SK-N-SH treated with all-trans-retinoic acid at 6 μM for 48 hours (cell line): ENCODE data around the gene TMC3.

ENCODE experiments used
- ATAC-seq: fragments of 200-7000 bp; cut with Tn5 transposase; 3 replicates; pipeline ENCODE4 v1.9.1; 2020; ENCODE audit warnings: mild to moderate bottlenecking, moderate library complexity
- ARNTL ChIP-seq: fragments of 450-650 bp; formaldehyde crosslinking; IDR thresholded peaks from 2 replicates; pipeline ENCODE4 v1.5.0; 2020; ENCODE audit warnings: low read depth, mild to moderate bottlenecking, moderate library complexity, borderline replicate concordance
- BACH2 ChIP-seq: fragments of 250-450 bp; sonication (Bioruptor Pico); IDR thresholded peaks from 2 replicates; pipeline ENCODE4 v1.9.0; 2021; ENCODE audit warnings: mild to moderate bottlenecking, borderline replicate concordance
- CREB5 ChIP-seq: fragments of 250-450 bp; sonication (Bioruptor Pico); IDR thresholded peaks from 2 replicates; pipeline ENCODE4 v1.5.1; 2020; ENCODE audit warnings: low read depth, mild to moderate bottlenecking, moderate library complexity
- CSDC2 ChIP-seq: fragments of 250-450 bp; sonication (Bioruptor Pico); IDR thresholded peaks from 2 replicates; pipeline ENCODE4 v1.5.0; 2020; ENCODE audit warnings: mild to moderate bottlenecking, moderate library complexity
- CSRNP3 ChIP-seq: fragments of 250-450 bp; sonication (Bioruptor Pico); IDR thresholded peaks from 2 replicates; pipeline ENCODE4 v1.5.1; 2021; ENCODE audit warnings: mild to moderate bottlenecking, moderate library complexity
- ESRRG ChIP-seq: fragments of 250-450 bp; sonication (Bioruptor Pico); IDR thresholded peaks from 2 replicates; pipeline ENCODE4 v1.6.1; 2021; ENCODE audit warnings: mild to moderate bottlenecking
- ISL1 ChIP-seq: fragments of 250-450 bp; sonication (Bioruptor Pico); IDR thresholded peaks from 2 replicates; pipeline ENCODE4 v2.1.2; 2022; ENCODE audit warnings: mild to moderate bottlenecking, moderate library complexity
- OSR1 ChIP-seq: fragments of 250-450 bp; sonication (Bioruptor Pico); IDR thresholded peaks from 2 replicates; pipeline ENCODE4 v1.8.0; 2022; ENCODE audit warnings: moderate library complexity, mild to moderate bottlenecking, inconsistent platforms
- PATZ1 ChIP-seq: fragments of 250-450 bp; sonication (Bioruptor Pico); IDR thresholded peaks from 2 replicates; pipeline ENCODE4 v1.8.0; 2020; ENCODE audit warnings: mild to moderate bottlenecking, moderate library complexity, borderline replicate concordance
- POU6F1 ChIP-seq: fragments of 250-450 bp; sonication (Bioruptor Pico); IDR thresholded peaks from 2 replicates; pipeline ENCODE4 v1.8.0; 2021; ENCODE audit warnings: low read depth, mild to moderate bottlenecking, moderate library complexity, borderline replicate concordance
- PPARA ChIP-seq: fragments of 250-450 bp; sonication (Bioruptor Pico); IDR thresholded peaks from 2 replicates; pipeline ENCODE4 v1.5.0; 2020; ENCODE audit warnings: mild to moderate bottlenecking, borderline replicate concordance
- RARB ChIP-seq: fragments of 250-450 bp; sonication (Bioruptor Pico); IDR thresholded peaks from 2 replicates; pipeline ENCODE4 v1.8.0; 2021; ENCODE audit warnings: mild to moderate bottlenecking, moderate library complexity
- SNAI2 ChIP-seq: fragments of 250-450 bp; sonication (Bioruptor Pico); IDR thresholded peaks from 2 replicates; pipeline ENCODE4 v1.5.0; 2020; ENCODE audit warnings: mild to moderate bottlenecking, moderate library complexity
- TCF4 ChIP-seq: fragments of 250-450 bp; sonication (Bioruptor Pico); IDR thresholded peaks from 2 replicates; pipeline ENCODE4 v1.8.0; 2021; ENCODE audit warnings: mild to moderate bottlenecking, moderate library complexity, borderline replicate concordance
- TOX ChIP-seq: fragments of 250-450 bp; sonication (Bioruptor Pico); IDR thresholded peaks from 2 replicates; pipeline ENCODE4 v1.8.0; 2021; ENCODE audit warnings: mild to moderate bottlenecking, moderate library complexity, borderline replicate concordance
- TSHZ2 ChIP-seq: fragments of 250-450 bp; sonication (Bioruptor Pico); IDR thresholded peaks from 2 replicates; pipeline ENCODE4 v1.5.0; 2020; ENCODE audit warnings: mild to moderate bottlenecking, moderate library complexity
- ZC3H10 ChIP-seq: fragments of 250-450 bp; sonication (Bioruptor Pico); IDR thresholded peaks from 2 replicates; pipeline ENCODE4 v1.5.1; 2021; ENCODE audit warnings: mild to moderate bottlenecking, moderate library complexity
- ZFP3 ChIP-seq: fragments of 250-450 bp; sonication (Bioruptor Pico); IDR thresholded peaks from 2 replicates; pipeline ENCODE4 v1.5.0; 2020; ENCODE audit warnings: mild to moderate bottlenecking, moderate library complexity
- ZFP30 ChIP-seq: fragments of 450-650 bp; formaldehyde crosslinking; IDR thresholded peaks from 2 replicates; pipeline ENCODE4 v1.5.0; 2022; ENCODE audit warnings: mild to moderate bottlenecking, moderate library complexity
- ZNF565 ChIP-seq: fragments of 450-650 bp; formaldehyde crosslinking; conservative IDR thresholded peaks from 2 replicates; pipeline ENCODE4 v1.5.0; 2020; ENCODE audit warnings: low read depth, mild to moderate bottlenecking, moderate library complexity
- ZNF70 ChIP-seq: fragments of 450-650 bp; formaldehyde crosslinking; IDR thresholded peaks from 2 replicates; pipeline ENCODE4 v1.5.0; 2020; ENCODE audit warnings: mild to moderate bottlenecking, moderate library complexity
- ZNF8 ChIP-seq: fragments of 450-650 bp; formaldehyde crosslinking; IDR thresholded peaks from 2 replicates; pipeline ENCODE4 v1.5.0; 2020; ENCODE audit warnings: mild to moderate bottlenecking, moderate library complexity

The TMC3 gene

GRCh38 chr15:81299630-81300273 is 74.3 kb downstream of the TMC3 start:
- ATAC-seq: no peak
- TF ChIP-seq POU6F1 (CRISPR knock-in tag): no peak
- no peak for TF ChIP-seq ZNF8
- no peak for TF ChIP-seq SNAI2 (CRISPR knock-in tag)
- no peak for TF ChIP-seq ZFP3 (CRISPR knock-in tag)
- TF ChIP-seq CSRNP3 (CRISPR knock-in tag): no peak
- TF ChIP-seq ARNTL (CRISPR knock-in tag): no peak
- no peak for TF ChIP-seq PPARA (CRISPR knock-in tag)
- no peak for TF ChIP-seq ISL1
- no peak for TF ChIP-seq TCF4 (CRISPR knock-in tag)
- no peak for TF ChIP-seq PATZ1 (CRISPR knock-in tag)
- no peak for TF ChIP-seq BACH2 (CRISPR knock-in tag)
- TF ChIP-seq TSHZ2 (CRISPR knock-in tag): no peak
- TF ChIP-seq ESRRG: no peak
- no peak for TF ChIP-seq ZNF565
- TF ChIP-seq OSR1 (CRISPR knock-in tag): no peak
- no peak for TF ChIP-seq ZC3H10 (CRISPR knock-in tag)
- TF ChIP-seq CREB5: no peak
- TF ChIP-seq ZFP30: no peak
- TF ChIP-seq TOX: no peak
- TF ChIP-seq ZNF70: no peak

- ATAC-seq: no peak
- TF ChIP-seq PATZ1 (CRISPR knock-in tag): no peak
- no peak for TF ChIP-seq ZNF70
- no peak for TF ChIP-seq ESRRG
- no peak for TF ChIP-seq ZNF8
- TF ChIP-seq CREB5: no peak
- no peak for TF ChIP-seq TSHZ2 (CRISPR knock-in tag)
- TF ChIP-seq OSR1 (CRISPR knock-in tag): no peak
- TF ChIP-seq RARB (CRISPR knock-in tag): no peak
- TF ChIP-seq SNAI2 (CRISPR knock-in tag): no peak
- TF ChIP-seq PPARA (CRISPR knock-in tag): no peak
- no peak for TF ChIP-seq BACH2 (CRISPR knock-in tag)
- TF ChIP-seq ZFP30: no peak
- TF ChIP-seq TCF4 (CRISPR knock-in tag): no peak
- TF ChIP-seq ISL1: no peak
- no peak for TF ChIP-seq CSDC2 (CRISPR knock-in tag)
- no peak for TF ChIP-seq TOX
- no peak for TF ChIP-seq ZNF565
Observed at GRCh38 chr15:81299156-81299555, 74.9 kb downstream of the TMC3 start.
